HFFc6 (cell line): Measurements from ENCODE around the gene MAPKAP1. TPM values are rescaled to one million over a fixed set of nuclear protein-coding genes. Genes with fewer than 3 reads are reported as not detected.
A peak's percentile ranks its signal among the peaks of the same experiment; 100 is the strongest.
"Not testable (repeated sequence)": the region's sequence is repeated elsewhere in the genome, so short reads cannot be mapped to it uniquely, and the experiment has no call there.

Experiments used
- DNase-seq: peaks from one replicate; pipeline ENCODE4 v3.0.0-alpha.2; 2018
- H3K27ac Mint-ChIP-seq: 2 replicates; pipeline ENCODE4 v1.8.0; 2020; ENCODE audit warnings: mild to moderate bottlenecking, mixed read lengths
- H3K27me3 Mint-ChIP-seq: 2 replicates; pipeline ENCODE4 v1.8.0; 2021; ENCODE audit warnings: mild to moderate bottlenecking, moderate library complexity, mixed read lengths; ENCODE audit not compliant: insufficient read depth
- H3K36me3 Mint-ChIP-seq: 2 replicates; pipeline ENCODE4 v1.8.0; 2021; ENCODE audit warnings: low read depth, mixed read lengths
- H3K4me1 Mint-ChIP-seq: 2 replicates; pipeline ENCODE4 v1.8.0; 2020; ENCODE audit warnings: low read depth, mixed read lengths
- H3K4me3 Mint-ChIP-seq: 2 replicates; pipeline ENCODE4 v1.8.0; 2020; ENCODE audit warnings: mild to moderate bottlenecking, moderate library complexity, mixed read lengths
- H3K9me3 Mint-ChIP-seq: 2 replicates; pipeline ENCODE4 v1.8.0; 2020; ENCODE audit warnings: mild to moderate bottlenecking, mixed read lengths
- total RNA-seq, 6 experiments: library from RNA; stranded (reverse); fragmentation: NEBNext Ultra II Directional; extraction: Animal tissue kit (Norgen Biotek cat#: 25700); gene quantifications; 2 replicates in 1 of 6; 3 replicates in 5 of 6; pipeline ENCODE4 v1.2.3, GENCODE V29; 2021
- TF ChIP-seq, protein P1 (sequence below): fragments of 200-600 bp; sonication (generic); IDR thresholded peaks from 2 replicates; pipeline ENCODE4 v1.5.0; 2021; ENCODE audit warnings: antibody characterized with exemption, mild to moderate bottlenecking

MAPKAP1 gene
- total RNA-seq, 6 experiments from 2014 or later, result 115 to 167 (median 130) TPM

DNA sequence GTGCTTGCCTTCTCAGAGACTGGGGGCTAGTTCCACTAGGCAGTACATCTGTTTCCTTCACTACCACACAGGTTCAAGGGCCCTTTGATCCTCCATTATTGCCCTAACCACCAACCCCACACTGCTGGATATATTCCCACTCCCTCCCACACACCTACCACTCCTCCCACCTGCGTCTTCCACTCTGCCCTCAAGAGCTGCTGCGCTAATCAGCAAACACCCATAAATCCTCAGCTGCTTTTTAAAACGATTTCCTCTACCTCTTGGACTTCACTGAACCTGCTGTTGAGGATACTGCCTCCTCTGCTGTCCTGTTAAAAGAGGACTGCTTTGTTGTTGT, 120.9 kb downstream of the MAPKAP1 start:
- no peak for DNase-seq
- H3K27me3 Mint-ChIP-seq, result no peaks in the 10 kb centered on the region; the same call in 1 of the 2 replicates
- H3K9me3 Mint-ChIP-seq, result no peaks in the 10 kb centered on the region
- peaks cover 29% of the 10 kb centered on the region for H3K4me1 Mint-ChIP-seq
- TF ChIP-seq, protein P1, sequence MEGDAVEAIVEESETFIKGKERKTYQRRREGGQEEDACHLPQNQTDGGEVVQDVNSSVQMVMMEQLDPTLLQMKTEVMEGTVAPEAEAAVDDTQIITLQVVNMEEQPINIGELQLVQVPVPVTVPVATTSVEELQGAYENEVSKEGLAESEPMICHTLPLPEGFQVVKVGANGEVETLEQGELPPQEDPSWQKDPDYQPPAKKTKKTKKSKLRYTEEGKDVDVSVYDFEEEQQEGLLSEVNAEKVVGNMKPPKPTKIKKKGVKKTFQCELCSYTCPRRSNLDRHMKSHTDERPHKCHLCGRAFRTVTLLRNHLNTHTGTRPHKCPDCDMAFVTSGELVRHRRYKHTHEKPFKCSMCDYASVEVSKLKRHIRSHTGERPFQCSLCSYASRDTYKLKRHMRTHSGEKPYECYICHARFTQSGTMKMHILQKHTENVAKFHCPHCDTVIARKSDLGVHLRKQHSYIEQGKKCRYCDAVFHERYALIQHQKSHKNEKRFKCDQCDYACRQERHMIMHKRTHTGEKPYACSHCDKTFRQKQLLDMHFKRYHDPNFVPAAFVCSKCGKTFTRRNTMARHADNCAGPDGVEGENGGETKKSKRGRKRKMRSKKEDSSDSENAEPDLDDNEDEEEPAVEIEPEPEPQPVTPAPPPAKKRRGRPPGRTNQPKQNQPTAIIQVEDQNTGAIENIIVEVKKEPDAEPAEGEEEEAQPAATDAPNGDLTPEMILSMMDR, result no peak
- peaks cover 11% of the 10 kb centered on the region for H3K36me3 Mint-ChIP-seq
- no peak overlapping the region for H3K27ac Mint-ChIP-seq
- no peak overlapping the region for H3K4me3 Mint-ChIP-seq

DNA sequence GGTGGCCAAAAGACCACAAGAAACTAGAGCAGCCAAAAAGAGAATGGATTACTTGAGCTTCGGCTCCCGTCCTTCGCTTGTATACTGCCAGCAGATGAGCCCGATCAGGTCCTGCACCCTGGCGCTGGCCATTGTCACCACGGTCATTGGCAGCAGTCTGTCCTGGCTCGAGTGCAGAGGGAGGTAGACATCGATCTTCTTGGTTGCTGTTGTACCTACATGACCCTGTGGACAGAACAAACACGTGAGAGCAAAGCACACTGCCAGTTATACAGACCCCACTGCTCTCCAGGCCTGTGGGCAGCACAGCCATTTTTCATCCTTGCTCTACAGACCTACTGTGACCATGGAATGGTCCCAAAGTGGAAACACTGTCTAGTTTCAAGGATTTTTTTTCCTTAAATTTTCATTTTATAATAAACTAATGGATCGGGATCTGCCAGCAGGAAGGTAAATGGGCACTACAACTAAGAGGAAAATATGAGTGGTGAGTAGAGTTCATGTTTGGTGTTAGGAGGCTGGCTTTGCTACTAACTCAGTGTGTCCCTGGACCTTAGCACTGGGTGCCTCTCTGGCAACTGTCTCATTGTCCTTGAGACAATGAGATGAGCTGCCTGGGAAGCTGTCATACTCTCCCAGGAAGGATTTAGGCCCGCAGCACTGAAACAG, 121.4 kb downstream of the MAPKAP1 start:
- no peaks in the 10 kb centered on the region; the same call in 1 of the 2 replicates for H3K27me3 Mint-ChIP-seq
- peaks cover 25% of the 10 kb centered on the region for H3K4me1 Mint-ChIP-seq
- H3K4me3 Mint-ChIP-seq, result no peak overlapping the region
- no peaks in the 10 kb centered on the region for H3K9me3 Mint-ChIP-seq
- H3K27ac Mint-ChIP-seq, result no peak overlapping the region
- TF ChIP-seq, protein P1, result no peak
- peaks cover 16% of the 10 kb centered on the region for H3K36me3 Mint-ChIP-seq
- no peak for DNase-seq

DNA sequence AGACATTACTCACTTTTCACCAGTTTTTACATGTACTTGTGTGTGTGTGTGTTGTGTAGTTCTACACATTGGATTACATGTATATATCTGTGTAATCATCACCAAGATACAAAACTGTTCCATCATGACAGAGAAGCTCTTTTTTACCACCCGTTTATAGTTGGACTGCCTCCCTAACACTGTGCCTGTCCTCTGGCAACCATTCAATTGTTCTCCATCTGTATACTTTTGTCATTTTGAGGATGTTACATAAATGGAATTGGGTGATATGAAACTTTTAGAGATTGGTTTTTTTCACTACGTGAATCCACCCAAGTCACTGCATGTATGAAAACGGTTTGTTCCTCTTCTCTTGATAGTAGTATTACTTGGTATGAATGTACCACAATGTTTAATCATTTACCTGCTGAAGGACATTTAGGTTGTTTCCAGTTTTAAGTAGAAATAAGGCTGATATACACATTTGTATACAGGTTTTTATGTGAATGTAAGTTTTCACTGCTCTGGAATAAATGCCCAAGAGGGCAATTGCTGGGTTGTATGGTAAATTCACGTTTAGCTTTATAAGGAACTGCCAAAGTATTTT, 126.2 kb downstream of the MAPKAP1 start:
- no peaks in the 10 kb centered on the region for H3K4me1 Mint-ChIP-seq
- H3K36me3 Mint-ChIP-seq, result peaks cover 28% of the 10 kb centered on the region
- H3K9me3 Mint-ChIP-seq, result peaks cover 7% of the 10 kb centered on the region; the same call in 1 of the 2 replicates
- no peak for DNase-seq
- no peaks in the 10 kb centered on the region for H3K27me3 Mint-ChIP-seq
- TF ChIP-seq, protein P1, result no peak
- no peak overlapping the region for H3K4me3 Mint-ChIP-seq
- H3K27ac Mint-ChIP-seq, result no peak overlapping the region

DNA sequence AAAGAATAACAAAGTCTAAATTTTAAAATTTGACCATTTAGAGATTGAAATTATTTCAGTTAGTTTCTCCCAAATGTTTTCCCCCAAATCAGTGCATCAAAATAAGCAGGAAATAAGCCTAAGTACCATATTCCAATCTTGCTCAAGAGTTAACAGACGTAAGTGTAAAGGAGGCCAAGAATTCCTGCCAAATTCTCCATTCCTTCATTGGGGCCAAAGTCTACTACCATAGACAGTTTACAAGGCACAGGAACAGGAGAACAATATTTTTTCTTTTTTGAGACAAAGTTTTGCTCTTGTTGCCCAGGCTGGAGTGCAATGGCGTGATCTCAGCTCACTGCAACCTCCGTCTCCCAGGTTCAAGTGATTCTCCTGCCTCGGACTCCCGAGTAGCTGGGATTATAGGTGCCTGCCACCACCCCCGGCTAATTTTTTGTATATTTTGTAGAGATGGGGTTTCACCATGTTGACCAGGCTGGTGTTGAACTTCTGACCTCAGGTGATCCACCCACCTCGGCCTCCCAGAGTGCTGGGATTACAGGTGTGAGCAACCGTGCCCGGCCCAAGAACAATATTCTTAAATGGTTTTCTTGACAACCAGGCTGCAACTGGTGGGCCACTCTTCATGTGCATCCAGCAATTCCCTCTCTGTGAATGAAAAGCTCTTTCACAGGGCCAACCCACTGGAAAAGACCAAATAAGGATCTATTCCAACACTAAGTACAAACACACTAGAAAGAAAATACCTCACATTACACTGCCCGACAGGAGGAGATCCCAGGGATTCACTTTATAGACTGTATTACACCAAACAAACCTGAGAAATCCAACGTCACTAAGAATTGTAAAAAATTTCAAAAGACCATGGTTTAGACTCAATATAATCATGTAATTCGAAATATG, 127.7 kb downstream of the MAPKAP1 start:
- no peak overlapping the region for H3K4me3 Mint-ChIP-seq
- H3K4me1 Mint-ChIP-seq, result peaks cover 5% of the 10 kb centered on the region
- peaks cover 32% of the 10 kb centered on the region for H3K36me3 Mint-ChIP-seq
- peaks cover 8% of the 10 kb centered on the region; the same call in 1 of the 2 replicates for H3K9me3 Mint-ChIP-seq
- DNase-seq, result no peak
- TF ChIP-seq, protein P1, result no peak
- no peaks in the 10 kb centered on the region for H3K27me3 Mint-ChIP-seq
- no peak overlapping the region for H3K27ac Mint-ChIP-seq

DNA sequence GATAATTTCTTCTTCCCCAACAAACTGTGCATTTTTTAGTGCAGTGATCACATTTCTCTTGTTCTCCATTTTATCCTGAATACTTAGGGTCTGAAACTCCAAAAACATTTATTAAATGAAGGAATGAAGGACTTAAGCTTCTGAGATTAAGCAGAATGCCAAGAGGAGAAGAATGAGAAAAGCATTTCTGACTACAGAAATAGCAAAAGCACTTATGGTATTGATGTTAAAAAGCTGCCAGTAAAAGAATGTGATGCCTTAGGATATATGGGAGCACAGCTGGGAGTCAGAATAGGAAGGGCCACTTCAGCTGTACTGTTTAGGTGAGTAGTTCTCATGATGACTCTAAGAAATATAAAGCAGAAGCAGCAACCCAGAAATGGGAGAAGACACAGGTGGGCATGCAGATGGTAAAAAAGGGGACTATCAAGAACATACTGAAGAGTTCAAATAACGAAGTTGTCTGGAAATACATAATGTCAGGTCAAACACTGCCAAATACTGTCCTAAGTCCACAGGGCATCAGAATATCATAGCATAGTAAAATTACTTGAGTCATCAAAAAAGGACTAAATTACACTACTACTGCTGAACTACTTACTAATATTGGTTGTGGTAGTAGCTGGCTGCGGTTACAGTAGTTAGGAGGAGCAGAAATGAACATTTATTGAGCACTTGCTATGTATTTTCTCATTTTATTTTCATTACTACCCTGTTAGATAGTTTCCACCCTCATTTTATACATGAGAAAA, 132.7 kb downstream of the MAPKAP1 start:
- peaks cover 17% of the 10 kb centered on the region for H3K36me3 Mint-ChIP-seq
- H3K9me3 Mint-ChIP-seq, result peaks cover 8% of the 10 kb centered on the region; the same call in 1 of the 2 replicates
- H3K27ac Mint-ChIP-seq, result peak overlapping the region; percentile 1; the same call in 1 of the 2 replicates
- no peak for DNase-seq
- H3K4me1 Mint-ChIP-seq, result peaks cover 39% of the 10 kb centered on the region
- H3K27me3 Mint-ChIP-seq, result peaks cover 2% of the 10 kb centered on the region; the same call in 1 of the 2 replicates
- no peak overlapping the region for H3K4me3 Mint-ChIP-seq
- TF ChIP-seq, protein P1, result no peak

DNA sequence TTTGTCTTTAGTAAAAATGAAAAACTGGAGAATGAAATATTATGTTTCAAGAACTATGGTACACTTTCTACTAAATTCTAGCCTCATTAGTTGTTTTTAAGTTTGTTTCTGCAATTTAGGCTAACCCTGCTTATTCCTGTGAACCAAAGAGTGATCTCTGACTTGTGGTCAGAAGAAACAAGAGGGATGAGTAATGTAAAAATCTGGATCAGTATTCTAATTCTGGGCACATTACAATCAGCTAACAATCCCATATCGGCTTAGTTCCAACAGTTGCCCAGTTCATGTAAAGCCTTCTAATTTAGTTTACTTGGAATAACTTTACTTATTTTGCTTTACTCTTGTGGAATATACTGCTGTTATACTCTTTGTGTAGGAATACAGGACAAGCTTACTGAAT, 134.5 kb downstream of the MAPKAP1 start:
- not testable (repeated sequence) for H3K27me3 Mint-ChIP-seq, DNase-seq, H3K9me3 Mint-ChIP-seq, H3K4me3 Mint-ChIP-seq
- H3K36me3 Mint-ChIP-seq, result peaks cover 17% of the 10 kb centered on the region
- peak overlapping the region; percentile 33 for H3K27ac Mint-ChIP-seq
- H3K4me1 Mint-ChIP-seq, result peaks cover 57% of the 10 kb centered on the region

DNA sequence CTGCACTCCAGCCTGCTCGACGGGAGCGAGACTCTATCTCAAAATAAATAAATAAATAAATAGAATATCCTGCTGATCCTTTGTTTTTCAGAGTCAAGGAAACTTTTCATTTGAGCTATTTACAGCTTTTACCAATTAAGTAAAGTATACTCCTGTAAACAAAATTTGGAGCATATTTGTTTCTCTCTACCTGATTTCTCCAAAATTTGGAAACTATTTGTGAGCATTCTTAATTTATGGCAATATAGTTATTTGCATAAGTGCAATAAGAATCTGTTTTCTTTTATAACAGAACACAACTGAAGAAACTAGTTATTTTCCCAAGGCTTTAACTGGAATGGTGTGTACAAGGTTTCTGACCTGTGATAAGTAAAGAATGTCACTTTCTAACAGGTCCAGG, 135.2 kb downstream of the MAPKAP1 start:
- Mint-ChIP-seq H3K36me3 (peaks cover 21% of the 10 kb centered on the region), H3K4me1 (peaks cover 64% of the 10 kb centered on the region)
- not testable (repeated sequence) for H3K9me3 Mint-ChIP-seq, H3K27me3 Mint-ChIP-seq, H3K27ac Mint-ChIP-seq, H3K4me3 Mint-ChIP-seq, DNase-seq
